H1 (cell line): Measurements from ENCODE around the gene ZNF670. TPM values are rescaled to one million over a fixed set of nuclear protein-coding genes. Genes with fewer than 3 reads are reported as not detected.

Experiments used
- CTCF ChIA-PET: fragments of 300-600 bp; sonication (Branson Sonifier 250); formaldehyde crosslinking; loops from one replicate; lab custom pipeline; 2021; ENCODE audit not compliant: partially characterized antibody; lab: Charles Lee
- POLR2A ChIA-PET: fragments of 300-600 bp; sonication (Branson Sonifier 250); formaldehyde crosslinking; loops from one replicate; lab custom pipeline; 2021; ENCODE audit warnings: inconsistent platforms; ENCODE audit not compliant: partially characterized antibody; lab: Charles Lee
- DNase-seq, 2 experiments: peaks; one replicate each; pipeline versions ENCODE4 v3.0.0 to v3.0.0-alpha.2; 2010 to 2022; ENCODE audit warnings: low spot score in 2 of 2, low read depth in 1 of 2, mixed read lengths in 1 of 2
- FAIRE-seq: peaks from 2 replicates; lab custom pipeline; 2011; peaks lifted over from hg19 to GRCh38; lab: Jason Lieb, UNC
- H2AFZ ChIP-seq: 2 replicates; pipeline ENCODE4 v1.8.1; 2012; ENCODE audit warnings: low read length, inconsistent platforms
- H2AK5ac ChIP-seq: 2 replicates; pipeline ENCODE4 v1.6.1; 2013; ENCODE audit warnings: low read depth, low read length
- H2BK120ac ChIP-seq: replicated peaks from 2 replicates; pipeline ENCODE3; 2013; ENCODE audit warnings: low read depth, low read length, inconsistent platforms
- H2BK12ac ChIP-seq: 2 replicates; pipeline ENCODE4 v1.6.1; 2013; ENCODE audit warnings: low read depth, low read length
- H2BK15ac ChIP-seq: 2 replicates; pipeline ENCODE4 v1.6.1; 2013; ENCODE audit warnings: low read length
- H2BK20ac ChIP-seq: 2 replicates; pipeline ENCODE4 v1.6.1; 2013; ENCODE audit warnings: low read length
- H2BK5ac ChIP-seq: 2 replicates; pipeline ENCODE4 v1.6.1; 2013; ENCODE audit warnings: low read depth, low read length
- H3K14ac ChIP-seq: 2 replicates; pipeline ENCODE4 v1.6.1; 2013; ENCODE audit warnings: inconsistent platforms; ENCODE audit not compliant: insufficient read length
- H3K18ac ChIP-seq: 2 replicates; pipeline ENCODE4 v1.6.1; 2013; ENCODE audit warnings: low read length; ENCODE audit errors: extremely low read depth
- H3K23ac ChIP-seq: 2 replicates; pipeline ENCODE4 v1.6.1; 2013; ENCODE audit warnings: inconsistent platforms; ENCODE audit not compliant: insufficient read length
- H3K23me2 ChIP-seq: 2 replicates; pipeline ENCODE4 v1.6.1; 2013; ENCODE audit warnings: low read depth, low read length
- H3K27ac ChIP-seq: 2 replicates; pipeline ENCODE4 v1.6.1; 2011; ENCODE audit warnings: low read depth, low read length, inconsistent platforms
- H3K27me3 ChIP-seq, 4 experiments: replicated peaks in 1 of 4; 1 replicate in 1 of 4; 2 replicates in 3 of 4; pipeline versions ENCODE4 v1.6.1 to v1.8.1; 2011 to 2013; ENCODE audit warnings: low read length in 3 of 4, mild to moderate bottlenecking in 3 of 4, inconsistent platforms in 2 of 4, mixed read lengths in 2 of 4, moderate library complexity in 1 of 4; ENCODE audit not compliant: control insufficient read depth in 3 of 4, insufficient read depth in 3 of 4; ENCODE audit errors: extremely low read depth in 1 of 4
- H3K36me3 ChIP-seq, 4 experiments: 2 replicates each; pipeline versions ENCODE4 v1.6.1 to v1.8.1; 2011 to 2013; ENCODE audit warnings: mild to moderate bottlenecking in 4 of 4, low read length in 3 of 4, moderate library complexity in 2 of 4, control low read depth in 1 of 4, inconsistent platforms in 1 of 4; ENCODE audit not compliant: insufficient read depth in 4 of 4, control insufficient read depth in 2 of 4
- H3K4ac ChIP-seq: replicated peaks from 2 replicates; pipeline ENCODE3; 2013; ENCODE audit warnings: low read length, low read depth, mixed read lengths, inconsistent platforms; ENCODE audit not compliant: insufficient read length
- H3K4me1 ChIP-seq, 4 experiments: replicated peaks in 1 of 4; 1 replicate in 1 of 4; 2 replicates in 3 of 4; pipeline versions ENCODE4 v1.6.1 to v1.8.1; 2011 to 2013; ENCODE audit warnings: low read length in 3 of 4, inconsistent platforms in 2 of 4, mixed read lengths in 1 of 4; ENCODE audit not compliant: insufficient read depth in 4 of 4, control insufficient read depth in 3 of 4
- H3K4me2 ChIP-seq, 2 experiments: 2 replicates each; pipeline versions ENCODE4 v1.6.1 to v1.8.1; 2011 to 2013; ENCODE audit warnings: low read depth in 2 of 2, low read length in 2 of 2, control low read depth in 1 of 2, inconsistent platforms in 1 of 2, mild to moderate bottlenecking in 1 of 2; ENCODE audit not compliant: insufficient read depth in 1 of 2
- H3K4me3 ChIP-seq, 4 experiments: fragments of 200-600, 300-600 bp in 1 of 4; sonication (generic), shearing (Covaris generic), sonication (Bioruptor Twin) in 1 of 4; 2 replicates each; pipeline versions ENCODE4 v1.5.1 to v1.8.1; 2011 to 2016; ENCODE audit warnings: low read length in 4 of 4, low read depth in 3 of 4, control low read depth in 2 of 4, inconsistent platforms in 2 of 4, mild to moderate bottlenecking in 2 of 4, mixed read lengths in 1 of 4, moderate library complexity in 1 of 4; ENCODE audit not compliant: insufficient read depth in 2 of 4; ENCODE audit errors: extremely low read depth in 1 of 4
- H3K56ac ChIP-seq: replicated peaks from 2 replicates; pipeline ENCODE3; 2013; ENCODE audit warnings: low read depth, mild to moderate bottlenecking, mixed read lengths, low read length, inconsistent platforms; ENCODE audit not compliant: insufficient read length
- H3K79me1 ChIP-seq: 2 replicates; pipeline ENCODE4 v1.6.1; 2013; ENCODE audit warnings: low read depth, low read length, control low read depth
- H3K79me2 ChIP-seq, 2 experiments: 2 replicates each; pipeline versions ENCODE4 v1.6.1 to v1.8.1; 2012 to 2013; ENCODE audit warnings: low read length in 2 of 2, mild to moderate bottlenecking in 2 of 2, inconsistent platforms in 1 of 2; ENCODE audit not compliant: insufficient read depth in 2 of 2, control insufficient read depth in 1 of 2
- H3K9ac ChIP-seq, 4 experiments: replicated peaks in 1 of 4; 1 replicate in 1 of 4; 2 replicates in 3 of 4; pipeline versions ENCODE4 v1.6.1 to v1.8.1; 2011 to 2013; ENCODE audit warnings: low read depth in 3 of 4, low read length in 3 of 4, control low read depth in 2 of 4, mild to moderate bottlenecking in 2 of 4, moderate library complexity in 2 of 4, inconsistent platforms in 1 of 4; ENCODE audit errors: extremely low read depth in 1 of 4
- H3K9me3 ChIP-seq, 2 experiments: 2 replicates each; pipeline versions ENCODE4 v1.6.1 to v1.8.1; 2012 to 2013; ENCODE audit warnings: mild to moderate bottlenecking in 2 of 2, moderate library complexity in 2 of 2, control low read depth in 1 of 2, inconsistent platforms in 1 of 2, low read depth in 1 of 2, low read length in 1 of 2, mixed read lengths in 1 of 2; ENCODE audit not compliant: insufficient read depth in 2 of 2
- H4K20me1 ChIP-seq, 2 experiments: replicated peaks in 1 of 2; 2 replicates each; pipeline versions ENCODE3 to v1.8.1; 2011 to 2013; ENCODE audit warnings: inconsistent platforms in 2 of 2, low read length in 2 of 2, mild to moderate bottlenecking in 1 of 2; ENCODE audit not compliant: insufficient read depth in 2 of 2, control insufficient read depth in 1 of 2
- H4K5ac ChIP-seq: 2 replicates; pipeline ENCODE4 v1.6.1; 2013; ENCODE audit warnings: low read length, low read depth, mixed read lengths, inconsistent platforms; ENCODE audit not compliant: insufficient read length
- H4K8ac ChIP-seq: 2 replicates; pipeline ENCODE4 v1.8.0; 2013; ENCODE audit warnings: mild to moderate bottlenecking, moderate library complexity, low read length, inconsistent platforms; ENCODE audit not compliant: insufficient read depth; ENCODE audit errors: extremely low read depth
- H4K91ac ChIP-seq: replicated peaks from 2 replicates; pipeline ENCODE3; 2013; ENCODE audit warnings: low read length, mixed read lengths, inconsistent platforms; ENCODE audit not compliant: insufficient read length
- CBX8 ChIP-seq: fragments of 300-800, 300-1000 bp; sonication (generic); IDR thresholded peaks from 2 replicates; pipeline ENCODE4 v1.7.1; 2016; ENCODE audit warnings: low read depth, low read length, borderline replicate concordance
- CHD1 ChIP-seq: IDR thresholded peaks from 2 replicates; pipeline ENCODE4 v1.6.1; 2012; ENCODE audit warnings: low read depth, low read length, improper control_type of control experiment
- MAFK ChIP-seq: IDR thresholded peaks from 2 replicates; pipeline ENCODE4 v1.6.1; 2012; ENCODE audit warnings: low read depth, mild to moderate bottlenecking, improper control_type of control experiment, low read length
- MAX ChIP-seq: IDR thresholded peaks from 2 replicates; pipeline ENCODE4 v1.6.1; 2012; ENCODE audit warnings: inconsistent platforms
- TAF7 ChIP-seq: optimal IDR thresholded peaks from 2 replicates; pipeline ENCODE3; 2011; ENCODE audit warnings: low read depth, mild to moderate bottlenecking, inconsistent platforms, low read length, moderate library complexity, borderline replicate concordance
- YY1 ChIP-seq: IDR thresholded peaks from 2 replicates; pipeline ENCODE4 v1.6.1; 2011; ENCODE audit warnings: low read depth, mild to moderate bottlenecking, low read length
- WGBS, 2 experiments: shearing (Covaris generic) in 1 of 2; methylation state at CpG; one replicate each; pipeline versions ENCODE4 v1.1.6 to v1.1.7; 2013 to 2015; ENCODE audit warnings: low lambda C conversion rate in 2 of 2, mixed read lengths in 2 of 2, inconsistent platforms in 1 of 2, low coverage in 1 of 2, missing lambda C conversion rate in 1 of 2; ENCODE audit not compliant: insufficient replicate concordance in 2 of 2, insufficient coverage in 1 of 2, insufficient read length in 1 of 2; ENCODE audit errors: extremely low coverage in 1 of 2, missing lambda C conversion rate in 1 of 2; 5-methylcytosine and 5-hydroxymethylcytosine counted together
- polyA plus RNA-seq, 7 experiments: library from polyadenylated mRNA; depleted of rRNA in 3 of 7; stranded (reverse) in 5 of 7; unstranded in 2 of 7; fragments of >200 nt in 5 of 7; fragments of 200-250 nt in 2 of 7; gene quantifications; 1 replicate in 5 of 7; 2 replicates in 1 of 7; 4 replicates in 1 of 7; pipeline versions ENCODE4 v1.2.1 to v1.2.3, GENCODE V29; 2011 to 2013; ENCODE audit warnings: missing spikeins in 2 of 7, mixed read lengths in 2 of 7
- total RNA-seq: library from RNA; stranded (reverse); fragmentation: NEBNext Ultra II Directional; extraction: Animal tissue kit (Norgen Biotek cat#: 25700); gene quantifications from 2 replicates; pipeline ENCODE4 v1.2.1, GENCODE V29; 2021

ZNF670 gene
- total and polyA plus RNA-seq, 2 of the 8 experiments (the other 6 are each of a cell fraction or from before 2014, with no cell fraction given), result 2.8 to 15.4 TPM

- FAIRE-seq (no peak), DNase-seq (no peak)
- Histone ChIP-seq H3K27me3 (no peaks in the 10 kb centered on the region), H3K4ac (no peak overlapping the region), H3K14ac (no peak overlapping the region), H3K9me3 (peaks cover 78 to 80% of the 10 kb centered on the region in 2 experiments), H3K27ac (no peak overlapping the region), H4K20me1 (peaks cover 0 to under 1% of the 10 kb centered on the region in 2 experiments), H2AFZ (no peak overlapping the region), H3K9ac (no peak overlapping the region), H3K4me3 (no peak overlapping the region), H2AK5ac (no peak overlapping the region), H3K4me1 (no peaks in the 10 kb centered on the region), H3K18ac (no peak overlapping the region), H2BK15ac (no peak overlapping the region), H3K36me3 (peaks cover 0 to 40% (median 0%) of the 10 kb centered on the region in 4 experiments; a peak in 5 of 8 replicates), H2BK120ac (no peak overlapping the region), H2BK12ac (no peak overlapping the region), H4K5ac (no peak overlapping the region), H2BK5ac (no peak overlapping the region), H3K23ac (no peak overlapping the region), H2BK20ac (no peak overlapping the region), H3K79me1 (peaks cover 7% of the 10 kb centered on the region), H3K79me2 (peaks cover 10 to 58% of the 10 kb centered on the region in 2 experiments; a peak in 3 of 4 replicates), H3K56ac (no peak overlapping the region), H3K23me2 (no peaks in the 10 kb centered on the region), H3K4me2 (no peak overlapping the region), H4K8ac (no peak overlapping the region), H4K91ac (no peak overlapping the region)
- ChIA-PET POLR2A (no interaction called here), CTCF (no interaction called here)
- TF ChIP-seq MAX (no peak), TAF7 (no peak), CBX8 (no peak), MAFK (no peak), YY1 (no peak), CHD1 (no peak)
- WGBS, 2 experiments, result 95% methylated on average over 2 of the region's 2 CpGs; no CpG with 5 or more reads in 1 of the 2 experiments
Measured at GRCh38 chr1:247047702-247048101, 30.9 kb downstream of the ZNF670 start.
